GM20431 (cell line): ENCODE data around the gene REM2.
"Not testable (repeated sequence)": the region's sequence is repeated elsewhere in the genome, so short reads cannot be mapped to it uniquely, and the experiment has no call there.

Experiments used
- in situ Hi-C: fragments of 300-500 bp; cut with MseI, MboI; formaldehyde crosslinking; loops from one replicate; pipeline ENCODE4 v1.15.0; 2020; ENCODE audit warnings: low sequenced_read_pairs; ENCODE audit not compliant: unreplicated experiment

REM2 gene

DNA sequence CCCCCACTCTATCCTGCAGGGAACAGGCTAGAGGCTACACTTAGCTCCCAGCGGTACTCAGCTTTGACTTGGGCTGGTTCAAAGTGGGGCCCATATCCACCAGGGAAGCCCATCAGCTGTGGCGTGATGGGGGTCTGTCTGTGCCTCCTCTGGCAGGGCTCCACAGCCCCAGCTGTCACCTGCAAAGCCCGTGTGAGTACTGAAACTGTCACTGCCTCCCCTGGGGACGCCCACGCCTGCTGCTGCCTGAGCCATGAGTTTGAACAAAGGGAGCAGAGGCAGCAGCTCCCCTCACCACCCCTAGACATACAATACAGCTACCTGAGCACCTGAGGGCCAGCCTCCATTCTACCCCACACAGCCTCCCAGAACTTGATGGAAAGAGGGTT is 5.0 kb downstream of the REM2 start:
- in situ Hi-C loops = no loop called here

DNA sequence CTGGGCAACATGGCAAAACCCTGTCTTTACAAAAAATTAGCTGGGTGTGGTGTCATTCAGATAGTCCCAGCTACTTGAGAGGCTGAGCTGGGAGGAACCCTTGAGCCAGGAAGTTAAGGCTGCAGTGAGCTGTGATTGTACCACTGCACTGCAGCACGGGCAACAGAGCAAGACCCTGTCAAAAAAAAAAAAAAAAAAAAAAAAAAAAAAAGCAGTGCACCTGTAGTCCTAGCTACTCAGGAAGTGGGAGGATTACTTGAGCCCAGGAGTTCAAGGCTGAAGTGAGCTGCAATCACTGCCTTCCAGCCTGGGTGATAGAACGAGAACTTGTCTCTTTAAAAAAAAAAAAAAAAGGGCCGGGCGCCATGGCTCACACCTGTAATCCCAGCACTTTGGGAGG is 5.6 kb downstream of the REM2 start:
- in situ Hi-C loops = no loop called here

GRCh38 chr14:22890416-22890815 is 7.4 kb downstream of the REM2 start:
- in situ Hi-C loops = no loop called here

- in situ Hi-C loops = no loop called here
Measured at GRCh38 chr14:22892488-22892887, 9.5 kb downstream of the REM2 start.

DNA sequence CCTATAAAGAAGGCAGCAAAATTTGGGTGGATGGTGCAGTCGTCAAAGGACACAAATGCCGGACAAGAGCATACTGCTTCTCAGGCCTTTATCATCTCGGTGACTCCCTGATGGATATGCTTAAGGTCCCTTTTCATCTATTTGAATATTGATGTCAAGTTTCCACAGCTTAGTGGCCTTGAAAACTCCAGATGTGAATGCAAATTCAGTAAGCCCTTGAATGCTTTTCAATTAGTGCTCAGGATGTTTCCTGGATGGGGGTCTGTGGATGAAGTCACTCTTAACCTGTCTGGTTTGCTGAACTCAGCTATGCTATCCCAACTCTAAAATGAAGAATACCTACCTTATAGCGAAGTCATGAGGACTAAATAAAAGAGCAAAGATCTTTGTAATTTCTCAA is 10.7 kb downstream of the REM2 start:
- in situ Hi-C loops = no loop called here

GRCh38 chr14:22895402-22895801 is 12.4 kb downstream of the REM2 start:
- in situ Hi-C loops = no loop called here

- in situ Hi-C loops = no loop called here
Measured at GRCh38 chr14:22896356-22896755, 13.3 kb downstream of the REM2 start.

DNA sequence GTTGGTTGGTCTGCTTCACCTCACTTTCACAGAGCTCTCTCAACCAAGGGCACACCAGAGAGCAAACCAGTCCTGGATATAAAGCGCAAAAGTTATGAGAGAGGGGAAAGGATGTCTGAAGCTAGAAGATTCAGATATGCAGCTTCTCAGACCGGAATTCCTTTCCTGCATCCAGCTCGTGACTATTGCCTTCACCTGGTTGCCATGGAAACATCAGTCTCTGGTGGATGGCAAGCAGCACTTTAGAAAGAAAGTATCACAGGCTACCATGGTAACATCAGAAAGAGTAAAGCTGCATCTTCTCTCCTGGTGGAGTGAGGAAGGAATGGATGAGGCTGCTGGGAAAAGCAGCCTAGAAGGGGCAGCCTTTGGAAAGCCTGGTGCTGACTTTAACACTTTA is 13.7 kb downstream of the REM2 start:
- in situ Hi-C loops = no loop called here

DNA sequence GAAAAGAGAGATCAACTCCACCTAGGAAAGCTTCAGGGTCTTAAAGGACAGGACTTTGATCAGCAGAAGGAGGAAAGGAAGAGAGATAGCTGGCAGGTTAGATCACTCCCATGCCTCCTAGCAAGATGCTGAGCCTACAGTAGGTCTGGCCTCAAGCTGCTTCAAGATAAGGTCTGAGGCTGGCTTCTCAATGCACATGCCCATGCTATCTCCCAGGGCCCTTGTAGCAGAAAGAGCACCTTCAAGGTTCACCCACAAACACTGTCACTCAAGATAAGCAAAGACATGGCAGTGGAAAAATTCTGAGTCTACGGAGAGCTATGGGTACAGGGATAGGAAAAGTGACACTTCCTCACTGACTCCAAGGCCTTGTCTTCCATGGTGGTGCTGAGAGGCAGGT is 14.3 kb downstream of the REM2 start:
- in situ Hi-C loops = no loop called here

DNA sequence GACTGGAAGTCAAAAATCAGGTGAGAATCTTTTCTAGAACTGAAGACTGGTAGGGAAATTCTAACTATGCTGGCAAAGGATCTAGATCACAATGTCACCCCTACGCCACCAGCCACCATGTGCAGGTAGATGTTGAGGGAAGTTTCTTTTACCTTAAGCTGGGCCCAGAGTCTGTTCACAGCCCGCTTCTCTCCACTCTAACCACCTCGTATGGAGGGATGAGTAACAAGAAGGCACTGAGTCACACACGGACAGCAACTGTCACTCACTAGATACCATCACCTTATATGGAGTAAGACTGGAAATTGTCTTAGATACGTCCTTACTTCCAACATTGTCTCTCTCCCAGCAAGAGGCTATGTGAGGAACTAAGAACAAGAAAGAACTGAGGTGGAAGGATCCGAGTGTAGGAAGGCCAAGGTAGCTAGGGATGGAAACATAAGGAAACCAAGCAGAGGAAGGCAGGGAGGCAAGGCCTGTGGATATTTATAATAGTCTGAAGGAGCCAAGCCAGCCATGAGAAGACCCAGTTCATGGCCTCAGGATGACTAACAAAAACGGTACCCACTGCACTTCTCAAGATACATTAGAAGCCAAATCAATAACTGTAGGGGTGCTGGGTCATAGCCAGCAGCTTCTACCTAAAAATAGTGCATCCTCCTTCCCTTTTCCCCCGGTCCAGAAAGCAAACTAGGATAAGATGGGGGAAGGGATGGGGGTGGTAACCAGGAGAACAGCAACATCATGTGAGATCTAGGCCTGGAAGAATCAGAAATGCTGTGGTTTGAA is 15.5 kb downstream of the REM2 start:
- in situ Hi-C loops = no loop called here

GRCh38 chr14:22900081-22900799 is 17.2 kb downstream of the REM2 start:
- in situ Hi-C loops = no loop called here

DNA sequence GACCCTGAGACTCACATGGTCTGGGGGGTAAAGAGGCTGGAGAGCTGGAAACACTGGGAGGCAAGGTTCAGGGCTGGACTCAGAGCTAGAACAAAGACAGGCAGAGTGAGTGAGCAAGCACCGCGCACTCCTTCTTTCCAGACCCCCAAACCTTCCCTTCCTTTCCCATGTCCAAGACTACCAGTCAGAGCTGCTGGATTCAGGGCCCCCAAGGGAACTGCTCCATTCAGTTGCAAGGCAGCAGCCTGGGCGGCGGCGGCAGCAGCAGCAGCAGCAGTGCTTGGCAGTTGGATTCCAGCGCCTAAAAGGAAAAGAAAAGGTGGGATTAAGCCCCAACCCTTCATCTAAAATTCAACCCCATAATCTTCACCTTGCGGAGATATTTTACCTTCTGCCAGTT is 18.8 kb downstream of the REM2 start:
- in situ Hi-C loops = no loop called here

- in situ Hi-C loops = no loop called here
Measured at GRCh38 chr14:22903742-22904087, 20.7 kb downstream of the REM2 start.

GRCh38 chr14:22905627-22906026 is 22.6 kb downstream of the REM2 start:
- in situ Hi-C loops = no loop called here

GRCh38 chr14:22906073-22906472 is 23.1 kb downstream of the REM2 start:
- in situ Hi-C loops = no loop called here

DNA sequence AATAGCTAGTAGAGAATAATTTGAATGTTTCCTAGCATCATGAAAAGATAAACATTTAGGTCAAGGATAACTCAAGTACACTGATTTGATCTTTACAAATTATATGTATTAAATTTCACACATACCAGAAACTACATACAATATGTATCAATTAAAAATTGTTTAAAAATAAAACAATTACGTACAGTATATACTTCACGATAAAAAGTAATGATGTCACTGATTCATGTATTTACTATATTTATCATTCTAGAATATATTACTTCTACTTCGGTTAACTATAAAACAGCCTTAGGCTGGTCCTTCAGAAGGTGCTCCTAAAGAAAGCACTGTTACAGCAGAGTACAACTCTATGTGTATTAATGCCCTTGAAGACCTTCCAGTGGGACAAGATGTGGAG is 24.4 kb downstream of the REM2 start:
- in situ Hi-C loops = no loop called here

- in situ Hi-C loops = no loop called here
Measured at GRCh38 chr14:22908601-22909000, 25.6 kb downstream of the REM2 start.

DNA sequence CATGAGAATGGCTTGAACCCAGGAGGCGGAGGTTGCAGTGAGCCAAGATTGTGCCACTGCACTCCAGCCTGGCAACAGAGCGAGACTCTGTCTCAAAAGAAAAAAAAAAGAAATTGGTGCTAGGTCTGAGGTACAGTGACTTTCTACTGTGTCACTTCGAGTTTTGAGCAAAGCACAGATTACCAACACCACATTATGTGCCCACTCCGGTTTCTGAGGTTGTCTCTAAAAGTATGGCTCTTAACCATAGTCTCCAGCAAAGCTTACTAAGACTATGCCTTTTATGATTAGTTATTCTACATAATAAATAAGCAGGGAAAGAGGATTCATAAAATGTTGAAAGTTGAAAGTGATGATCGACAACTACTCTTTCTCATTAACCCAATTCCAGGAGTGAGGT is 27.9 kb downstream of the REM2 start:
- in situ Hi-C loops = no loop called here

DNA sequence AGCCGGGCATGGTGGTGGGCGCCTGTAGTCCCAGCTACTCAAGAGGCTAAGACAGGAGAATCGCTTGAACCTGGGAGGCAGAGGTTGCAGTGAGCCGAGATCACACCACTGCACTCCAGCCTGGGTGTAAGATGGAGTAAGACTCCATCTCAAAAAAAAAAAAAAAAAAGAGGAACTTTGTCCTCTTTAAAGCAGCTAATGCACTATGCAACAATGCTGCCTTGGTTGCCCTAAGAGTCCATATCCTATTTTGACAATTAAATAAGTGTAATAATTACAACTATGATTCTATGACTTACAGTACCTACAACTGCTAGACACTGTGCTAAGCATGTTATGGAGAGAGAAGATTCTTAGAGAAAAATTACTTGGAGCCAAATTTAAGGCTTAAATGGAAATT is 31.8 kb downstream of the REM2 start:
- in situ Hi-C loops = not testable (repeated sequence)

GRCh38 chr14:22915886-22916521 is 33.0 kb downstream of the REM2 start:
- in situ Hi-C loops = no loop called here

DNA sequence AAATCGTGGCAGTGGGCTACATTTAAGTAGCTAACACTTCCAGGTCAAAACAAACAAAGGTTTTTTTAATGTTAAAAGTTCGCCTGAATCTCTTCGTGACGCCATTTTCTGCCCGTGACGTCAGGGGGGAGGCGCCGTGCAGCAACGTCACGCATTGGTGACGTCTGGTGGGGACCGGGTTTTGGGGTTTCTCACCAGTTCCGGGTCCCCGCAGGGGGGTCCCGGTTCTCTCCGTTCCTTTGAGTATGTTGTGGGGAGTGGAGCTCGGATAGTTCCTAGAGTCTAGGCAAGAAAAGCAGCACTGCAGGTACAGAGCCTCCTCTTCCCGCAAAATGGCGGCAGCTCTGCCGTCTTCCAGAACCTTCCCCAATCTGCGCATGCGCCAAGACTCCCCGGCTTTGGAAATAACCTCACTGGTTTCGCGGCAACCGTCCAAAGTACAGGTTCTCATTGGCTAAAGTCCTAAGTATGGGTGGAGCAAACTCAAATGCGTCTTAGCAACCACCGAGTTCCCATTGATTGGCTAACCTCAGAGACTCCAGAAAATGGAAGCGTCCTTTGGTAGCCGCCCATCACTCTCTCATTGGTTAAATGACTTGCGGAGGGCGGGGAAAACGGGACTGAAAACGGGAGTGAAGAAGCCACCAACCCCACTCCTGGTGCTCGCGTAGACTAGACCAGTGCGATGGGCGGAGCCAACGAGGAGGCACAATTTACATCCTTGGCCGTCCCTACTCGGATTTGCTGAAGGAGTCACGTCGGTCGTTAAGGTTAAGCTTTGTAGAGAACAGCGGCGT is 36.0 kb downstream of the REM2 start, which contains the start of gene RBM23:
RBM23 (minus strand) TSS at position 346 of the 797 bp plus-strand sequence.
- in situ Hi-C loops = no loop called here
